Astrocyte (in vitro differentiated cells and primary cell): ENCODE measurements around the gene UBFD1. TPM values are rescaled to one million over a fixed set of nuclear protein-coding genes. Genes with fewer than 3 reads are reported as not detected.
"Not testable (repeated sequence)": the region's sequence is repeated elsewhere in the genome, so short reads cannot be mapped to it uniquely, and the experiment has no call there.

ENCODE experiments used
- DNase-seq: peaks from one replicate; pipeline ENCODE4 v3.0.0-alpha.2; 2010; ENCODE audit warnings: low read depth
- FAIRE-seq: peaks from 2 replicates; lab custom pipeline; 2011; peaks lifted over from hg19 to GRCh38; lab: Jason Lieb, UNC
- H2AFZ ChIP-seq: 2 replicates; pipeline ENCODE4 v1.6.0; 2012; ENCODE audit warnings: low read depth, low read length, inconsistent platforms
- H3K27ac ChIP-seq: 2 replicates; pipeline ENCODE4 v1.5.1; 2011; ENCODE audit warnings: low read depth, low read length, inconsistent platforms
- H3K27me3 ChIP-seq: 2 replicates; pipeline ENCODE4 v1.6.0; 2011; ENCODE audit warnings: low read length, inconsistent platforms; ENCODE audit not compliant: insufficient read depth
- H3K36me3 ChIP-seq: 2 replicates; pipeline ENCODE4 v1.5.1; 2011; ENCODE audit warnings: low read length, inconsistent platforms; ENCODE audit not compliant: insufficient read depth
- H3K4me1 ChIP-seq: 2 replicates; pipeline ENCODE4 v1.5.1; 2011; ENCODE audit warnings: low read length, inconsistent platforms; ENCODE audit not compliant: insufficient read depth
- H3K4me2 ChIP-seq: 2 replicates; pipeline ENCODE4 v1.6.0; 2012; ENCODE audit warnings: low read length, inconsistent platforms
- H3K4me3 ChIP-seq: 2 replicates; pipeline ENCODE4 v1.5.1; 2011; ENCODE audit warnings: low read depth, mild to moderate bottlenecking, low read length, inconsistent platforms; ENCODE audit not compliant: insufficient read depth
- H3K79me2 ChIP-seq: 2 replicates; pipeline ENCODE4 v1.6.0; 2012; ENCODE audit warnings: mild to moderate bottlenecking, low read length, inconsistent platforms; ENCODE audit not compliant: insufficient read depth
- H3K9ac ChIP-seq: 2 replicates; pipeline ENCODE4 v1.6.0; 2012; ENCODE audit warnings: mild to moderate bottlenecking, low read length, inconsistent platforms
- H3K9me3 ChIP-seq: 2 replicates; pipeline ENCODE4 v1.5.1; 2012; ENCODE audit warnings: low read depth, mild to moderate bottlenecking, low read length, inconsistent platforms; ENCODE audit not compliant: insufficient read depth
- H4K20me1 ChIP-seq: 2 replicates; pipeline ENCODE4 v1.6.0; 2012; ENCODE audit warnings: low read length, inconsistent platforms; ENCODE audit not compliant: insufficient read depth
- H3K27ac Mint-ChIP-seq: one replicate; pipeline ENCODE4 v1.8.0; 2021; ENCODE audit warnings: mild to moderate bottlenecking, mixed read lengths; ENCODE audit not compliant: unreplicated experiment
- H3K27me3 Mint-ChIP-seq: one replicate; pipeline ENCODE4 v1.8.0; 2021; ENCODE audit warnings: low read depth, mixed read lengths; ENCODE audit not compliant: unreplicated experiment
- H3K36me3 Mint-ChIP-seq: one replicate; pipeline ENCODE4 v1.8.0; 2021; ENCODE audit warnings: low read depth, mixed read lengths; ENCODE audit not compliant: unreplicated experiment
- H3K4me1 Mint-ChIP-seq: one replicate; pipeline ENCODE4 v1.8.0; 2021; ENCODE audit warnings: low read depth, mixed read lengths; ENCODE audit not compliant: unreplicated experiment
- H3K4me3 Mint-ChIP-seq: one replicate; pipeline ENCODE4 v1.8.0; 2021; ENCODE audit warnings: mild to moderate bottlenecking, moderate library complexity, mixed read lengths; ENCODE audit not compliant: unreplicated experiment
- H3K9me3 Mint-ChIP-seq: one replicate; pipeline ENCODE4 v1.8.0; 2021; ENCODE audit warnings: mild to moderate bottlenecking, mixed read lengths; ENCODE audit not compliant: unreplicated experiment
- CTCF ChIP-seq: IDR thresholded peaks from 2 replicates; pipeline ENCODE4 v1.5.1; 2011; ENCODE audit warnings: low read depth, mild to moderate bottlenecking, inconsistent platforms, low read length, moderate library complexity; ENCODE audit not compliant: insufficient read depth
- EZH2 ChIP-seq: IDR thresholded peaks from 2 replicates; pipeline ENCODE4 v1.6.1; 2012; ENCODE audit warnings: mild to moderate bottlenecking, low read length, inconsistent platforms; ENCODE audit not compliant: insufficient read depth
- total RNA-seq: library from RNA; stranded (reverse); gene quantifications from 2 replicates; pipeline ENCODE4 v1.2.1, GENCODE V29; 2021

The UBFD1 gene
- total RNA-seq, 1 donor from 2014 or later, result 146 TPM

- H3K36me3 Mint-ChIP-seq, result peaks cover 5% of the 10 kb centered on the region
- Histone ChIP-seq H3K9me3 (no peaks in the 10 kb centered on the region), H3K4me3 (no peak overlapping the region), H3K4me2 (peak overlapping the region; percentile 40), H3K79me2 (no peaks in the 10 kb centered on the region), H4K20me1 (no peaks in the 10 kb centered on the region), H3K4me1 (peaks cover 5% of the 10 kb centered on the region), H3K36me3 (peaks cover 8% of the 10 kb centered on the region), H2AFZ (peak overlapping the region; percentile 8), H3K27ac (no peak overlapping the region), H3K9ac (no peak overlapping the region), H3K27me3 (no peaks in the 10 kb centered on the region)
- H3K27ac Mint-ChIP-seq, result peak overlapping the region; percentile 36
- H3K4me3 Mint-ChIP-seq, result no peak overlapping the region
- peaks cover 8% of the 10 kb centered on the region for H3K4me1 Mint-ChIP-seq
- no peak for TF ChIP-seq EZH2
- no peak for TF ChIP-seq CTCF
- DNase-seq (peak; percentile 60), FAIRE-seq (no peak)
- H3K9me3 Mint-ChIP-seq, result no peaks in the 10 kb centered on the region
- no peaks in the 10 kb centered on the region for H3K27me3 Mint-ChIP-seq
These were observed 50.7 kb downstream of the UBFD1 start for GRCh38 chr16:23608194-23608593.

- no peak overlapping the region for H3K9ac ChIP-seq
- no peaks in the 10 kb centered on the region for H4K20me1 ChIP-seq
- H3K27ac Mint-ChIP-seq, result no peak overlapping the region
- no peaks in the 10 kb centered on the region for H3K9me3 ChIP-seq
- H3K27me3 ChIP-seq, result no peaks in the 10 kb centered on the region
- H3K4me3 ChIP-seq, result no peak overlapping the region
- H3K4me3 Mint-ChIP-seq, result no peak overlapping the region
- no peak overlapping the region for H3K4me2 ChIP-seq
- H2AFZ ChIP-seq, result no peak overlapping the region
- TF ChIP-seq EZH2 (no peak), CTCF (no peak)
- H3K27me3 Mint-ChIP-seq, result no peaks in the 10 kb centered on the region
- DNase-seq (no peak), FAIRE-seq (no peak)
- H3K27ac ChIP-seq, result no peak overlapping the region
- no peaks in the 10 kb centered on the region for H3K79me2 ChIP-seq
- peaks cover 8% of the 10 kb centered on the region for H3K4me1 Mint-ChIP-seq
- H3K9me3 Mint-ChIP-seq, result no peaks in the 10 kb centered on the region
- peaks cover 5% of the 10 kb centered on the region for H3K4me1 ChIP-seq
- H3K36me3 Mint-ChIP-seq, result peaks cover 5% of the 10 kb centered on the region
- peaks cover 8% of the 10 kb centered on the region for H3K36me3 ChIP-seq
These were observed 52.4 kb downstream of the UBFD1 start for GRCh38 chr16:23609929-23610328.

- not testable (repeated sequence) for H3K27ac Mint-ChIP-seq, H2AFZ ChIP-seq, H3K4me3 ChIP-seq, H3K27ac ChIP-seq, FAIRE-seq, H3K9ac ChIP-seq, H3K4me1 ChIP-seq, H3K79me2 ChIP-seq, H3K27me3 ChIP-seq, H3K36me3 Mint-ChIP-seq, H4K20me1 ChIP-seq, H3K9me3 ChIP-seq, DNase-seq, H3K4me1 Mint-ChIP-seq, H3K4me3 Mint-ChIP-seq, H3K9me3 Mint-ChIP-seq, H3K4me2 ChIP-seq, H3K27me3 Mint-ChIP-seq, H3K36me3 ChIP-seq
These were observed 53.4 kb downstream of the UBFD1 start for GRCh38 chr16:23610905-23611304.
